Measurements from ENCODE around the gene CHN1. TPM values are rescaled to one million over a fixed set of nuclear protein-coding genes. Genes with fewer than 3 reads are reported as not detected.

The CHN1 gene
- total and polyA plus RNA-seq, 3 donors from 2014 or later = 30.1 to 47.7 (median 42.6) TPM

DNA sequence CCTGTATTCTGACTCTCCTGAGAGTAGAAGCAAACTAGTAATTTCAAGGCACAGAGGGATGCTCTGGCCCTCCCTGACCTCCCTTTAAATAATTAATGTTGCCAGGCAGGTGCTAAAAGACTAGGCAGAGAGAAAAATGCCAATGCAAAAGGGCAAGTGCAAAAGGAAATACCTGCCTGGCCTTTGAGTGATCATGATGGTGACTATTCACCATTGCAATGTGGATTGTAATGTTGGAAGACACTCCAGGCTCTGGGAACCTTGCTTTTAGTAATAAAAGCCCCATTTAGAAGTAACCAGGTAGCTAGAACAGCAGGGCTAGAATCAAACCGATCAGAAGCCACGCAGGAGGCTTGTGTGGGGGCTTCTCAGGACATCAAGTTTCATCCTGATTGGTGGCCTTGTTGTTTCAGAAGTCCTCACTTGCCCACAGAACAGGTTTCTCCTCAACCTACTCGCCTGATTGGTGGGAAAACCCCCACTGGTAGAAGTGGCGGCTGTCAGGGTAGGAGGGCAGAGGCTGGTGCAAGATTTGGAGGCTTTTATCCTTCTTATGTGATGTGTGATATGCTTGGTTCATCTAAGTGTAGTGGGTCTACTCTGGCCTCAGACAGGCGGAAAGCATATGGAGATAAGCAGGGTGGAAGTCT is 224.9 kb downstream of the CHN1 start:
- WGBS, 2 donors = 87 to 91% methylated on average over 5 of the region's 5 CpGs
- no peaks in the 10 kb centered on the region for H3K36me3 ChIP-seq (ENCODE audit: low read depth, missing control alignments)

GRCh38 chr2:174779361-174779928 is 225.7 kb downstream of the CHN1 start:
- TF ChIP-seq POLR2A (IDR thresholded peaks at IDR 0.05) = no peak
- TF ChIP-seq, protein P1, sequence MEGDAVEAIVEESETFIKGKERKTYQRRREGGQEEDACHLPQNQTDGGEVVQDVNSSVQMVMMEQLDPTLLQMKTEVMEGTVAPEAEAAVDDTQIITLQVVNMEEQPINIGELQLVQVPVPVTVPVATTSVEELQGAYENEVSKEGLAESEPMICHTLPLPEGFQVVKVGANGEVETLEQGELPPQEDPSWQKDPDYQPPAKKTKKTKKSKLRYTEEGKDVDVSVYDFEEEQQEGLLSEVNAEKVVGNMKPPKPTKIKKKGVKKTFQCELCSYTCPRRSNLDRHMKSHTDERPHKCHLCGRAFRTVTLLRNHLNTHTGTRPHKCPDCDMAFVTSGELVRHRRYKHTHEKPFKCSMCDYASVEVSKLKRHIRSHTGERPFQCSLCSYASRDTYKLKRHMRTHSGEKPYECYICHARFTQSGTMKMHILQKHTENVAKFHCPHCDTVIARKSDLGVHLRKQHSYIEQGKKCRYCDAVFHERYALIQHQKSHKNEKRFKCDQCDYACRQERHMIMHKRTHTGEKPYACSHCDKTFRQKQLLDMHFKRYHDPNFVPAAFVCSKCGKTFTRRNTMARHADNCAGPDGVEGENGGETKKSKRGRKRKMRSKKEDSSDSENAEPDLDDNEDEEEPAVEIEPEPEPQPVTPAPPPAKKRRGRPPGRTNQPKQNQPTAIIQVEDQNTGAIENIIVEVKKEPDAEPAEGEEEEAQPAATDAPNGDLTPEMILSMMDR (IDR thresholded peaks at IDR 0.05) = no peak
- no peak overlapping the region for H3K27ac ChIP-seq
- no peaks in the 10 kb centered on the region for H3K36me3 ChIP-seq (ENCODE audit: low read depth, missing control alignments)
- H3K27me3 ChIP-seq = no peaks in the 10 kb centered on the region
- WGBS, 2 donors = 96% methylated on average over 5 of the region's 5 CpGs
- no peak for DNase-seq
- H3K4me3 ChIP-seq = no peak overlapping the region
- intact Hi-C loops (cut with DNase I; ENCODE audit: low total_unique reads) = no loop called here
- H3K4me1 ChIP-seq = peaks cover 13% of the 10 kb centered on the region
- H3K9me3 ChIP-seq = no peaks in the 10 kb centered on the region

More for the DNA sequence above, 224.9 kb downstream of the CHN1 start:
- no peak overlapping the region for H3K27ac ChIP-seq
- H3K9me3 ChIP-seq = no peaks in the 10 kb centered on the region
- H3K4me1 ChIP-seq = peaks cover 17% of the 10 kb centered on the region
- H3K27me3 ChIP-seq = no peaks in the 10 kb centered on the region
- no peak overlapping the region for H3K4me3 ChIP-seq
- TF ChIP-seq, protein P1 (IDR thresholded peaks at IDR 0.05) = no peak
- TF ChIP-seq POLR2A (IDR thresholded peaks at IDR 0.05) = no peak
- intact Hi-C loops (cut with DNase I; ENCODE audit: low total_unique reads) = no loop called here
- DNase-seq = no peak

GRCh38 chr2:174778085-174778981 is 226.8 kb downstream of the CHN1 start:
- H3K27ac ChIP-seq = no peak overlapping the region
- H3K4me1 ChIP-seq = peaks cover 13% of the 10 kb centered on the region
- DNase-seq = no peak

DNA sequence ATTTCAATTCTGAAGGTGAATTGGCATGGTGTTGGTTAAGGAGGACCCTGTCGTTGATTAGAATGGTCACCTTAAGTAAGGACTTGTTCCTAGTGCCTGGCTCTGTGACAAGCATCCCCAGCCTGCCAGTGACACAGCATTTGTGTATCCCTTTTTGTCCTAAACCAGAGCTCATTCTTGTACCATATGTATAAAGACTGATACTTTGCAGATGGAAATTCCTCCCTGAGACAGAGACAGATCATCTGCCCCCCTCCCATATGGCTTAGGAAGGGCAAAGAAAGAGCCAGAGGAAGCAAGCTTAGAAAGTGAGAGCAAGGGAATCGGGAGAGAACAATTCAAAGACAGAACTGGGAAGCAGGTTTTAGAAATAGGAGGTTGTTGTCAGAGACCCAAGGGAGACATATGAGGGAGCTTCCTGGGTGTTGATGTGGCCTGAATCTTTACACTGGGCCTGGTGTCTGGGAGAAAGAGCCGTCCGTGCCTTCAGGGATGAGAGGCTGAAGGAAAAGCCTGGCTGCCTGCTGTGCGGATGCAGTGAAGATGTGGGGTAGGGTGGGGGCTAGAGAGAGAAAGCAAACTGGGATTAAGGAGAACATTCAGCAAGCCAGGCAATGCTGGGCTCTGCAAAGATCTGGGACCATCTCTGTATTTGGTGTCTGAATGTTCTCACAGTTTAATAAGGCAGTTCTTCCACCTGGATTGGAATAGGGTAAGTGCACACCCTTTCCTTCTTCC is 227.7 kb downstream of the CHN1 start:
- no peak for DNase-seq
- peaks cover 11% of the 10 kb centered on the region for H3K4me1 ChIP-seq
- TF ChIP-seq, protein P1 (IDR thresholded peaks at IDR 0.05) = no peak
- TF ChIP-seq POLR2A (IDR thresholded peaks at IDR 0.05) = no peak
- 78 to 89% methylated on average over 5 of the region's 5 CpGs for WGBS, 2 donors
- intact Hi-C loops (cut with DNase I; ENCODE audit: low total_unique reads) = no loop called here
- no peak overlapping the region for H3K27ac ChIP-seq
- no peaks in the 10 kb centered on the region for H3K9me3 ChIP-seq
- H3K4me3 ChIP-seq = no peak overlapping the region
- no peaks in the 10 kb centered on the region for H3K27me3 ChIP-seq
- H3K36me3 ChIP-seq (ENCODE audit: low read depth, missing control alignments) = no peaks in the 10 kb centered on the region

More at GRCh38 chr2:174778085-174778981, 226.8 kb downstream of the CHN1 start:
- TF ChIP-seq POLR2A (IDR thresholded peaks at IDR 0.05) = no peak
- TF ChIP-seq, protein P1 (IDR thresholded peaks at IDR 0.05) = no peak
- H3K27me3 ChIP-seq = no peaks in the 10 kb centered on the region
- H3K36me3 ChIP-seq (ENCODE audit: low read depth, missing control alignments) = no peaks in the 10 kb centered on the region
- intact Hi-C loops (cut with DNase I; ENCODE audit: low total_unique reads) = no loop called here
- 77 to 82% methylated on average over 10 to 13 of the region's 13 CpGs for WGBS, 2 donors
- H3K4me3 ChIP-seq = no peak overlapping the region
- no peaks in the 10 kb centered on the region for H3K9me3 ChIP-seq

Measured in testis (tissue), 3 donors.